ENCODE results near the gene KCND2. TPM values are rescaled to one million over a fixed set of nuclear protein-coding genes. Genes with fewer than 3 reads are reported as not detected.
A peak's percentile ranks its signal among the peaks of the same experiment; 100 is the strongest.
"Not testable (repeated sequence)": the region's sequence is repeated elsewhere in the genome, so short reads cannot be mapped to it uniquely, and the experiment has no call there.

The KCND2 gene
- total RNA-seq: 16.1 and 17.3 TPM in 2 replicates

- no peak for TF ChIP-seq CTCF (IDR thresholded peaks at IDR 0.05; ENCODE audit: insufficient read depth, low read depth, low read length)
- peak within 1 kb of the TSS; percentile 67 for H3K4me3 ChIP-seq (ENCODE audit: low read depth, low read length)
- DNase-seq (ENCODE audit: low read depth): peak; percentile 24
These were observed at the start of gene KCND2 for GRCh38 chr7:120272701-120273475. Gene KCND2 (plus strand): TSS chr7:120273175.

GRCh38 chr7:120226188-120226587 lies 46.8 kb upstream of the KCND2 start:
- H3K4me3 ChIP-seq (ENCODE audit: low read depth, low read length): no peak overlapping the region
- no peak for DNase-seq (ENCODE audit: low read depth)
- TF ChIP-seq CTCF (IDR thresholded peaks at IDR 0.05; ENCODE audit: insufficient read depth, low read depth, low read length): no peak

GRCh38 chr7:120227255-120227654 lies 45.7 kb upstream of the KCND2 start:
- no peak overlapping the region for H3K4me3 ChIP-seq (ENCODE audit: low read depth, low read length)
- no peak for TF ChIP-seq CTCF (IDR thresholded peaks at IDR 0.05; ENCODE audit: insufficient read depth, low read depth, low read length)
- DNase-seq (ENCODE audit: low read depth): no peak

- no peak for TF ChIP-seq CTCF (IDR thresholded peaks at IDR 0.05; ENCODE audit: insufficient read depth, low read depth, low read length)
- no peak overlapping the region for H3K4me3 ChIP-seq (ENCODE audit: low read depth, low read length)
- peak; percentile 10 for DNase-seq (ENCODE audit: low read depth)
These were observed 43.9 kb upstream of the KCND2 start for GRCh38 chr7:120229084-120229483.

GRCh38 chr7:120233338-120233737 lies 39.6 kb upstream of the KCND2 start:
- no peak for TF ChIP-seq CTCF (IDR thresholded peaks at IDR 0.05; ENCODE audit: insufficient read depth, low read depth, low read length)
- no peak for DNase-seq (ENCODE audit: low read depth)
- no peak overlapping the region for H3K4me3 ChIP-seq (ENCODE audit: low read depth, low read length)

- DNase-seq (ENCODE audit: low read depth): not testable (repeated sequence)
These were observed 32.6 kb upstream of the KCND2 start for GRCh38 chr7:120240350-120240749.

GRCh38 chr7:120241973-120242372 lies 31.0 kb upstream of the KCND2 start:
- no peak overlapping the region for H3K4me3 ChIP-seq (ENCODE audit: low read depth, low read length)
- TF ChIP-seq CTCF (IDR thresholded peaks at IDR 0.05; ENCODE audit: insufficient read depth, low read depth, low read length): no peak
- no peak for DNase-seq (ENCODE audit: low read depth)

More at GRCh38 chr7:120240350-120240749, 32.6 kb upstream of the KCND2 start:
- not testable (repeated sequence) for H3K4me3 ChIP-seq (ENCODE audit: low read depth, low read length)

All from fibroblast of villous mesenchyme (primary cell).